Cardiac muscle cell (in vitro differentiated cells and primary cell): ENCODE measurements around the gene FAM117B. TPM values are rescaled to one million over a fixed set of nuclear protein-coding genes. Genes with fewer than 3 reads are reported as not detected.

Experiments used
- DNase-seq, 2 donors: peaks; one replicate each; pipeline versions ENCODE4 v3.0.0 to v3.0.0-alpha.2; 2010 to 2017; ENCODE audit warnings: low read depth in 1 of 2, low spot score in 1 of 2
- H3K27ac ChIP-seq: fragments of 200-600 bp; sonication (generic); 2 replicates; pipeline ENCODE4 v1.5.1; 2016
- H3K27me3 ChIP-seq: fragments of 200-600 bp; sonication (generic); 2 replicates; pipeline ENCODE4 v1.6.0; 2016; ENCODE audit warnings: control low read depth
- H3K36me3 ChIP-seq: fragments of 200-600 bp; sonication (generic); 2 replicates; pipeline ENCODE4 v1.5.1; 2016; ENCODE audit warnings: control low read depth
- H3K4me1 ChIP-seq: fragments of 200-600 bp; sonication (generic); 2 replicates; pipeline ENCODE4 v1.8.1; 2017; ENCODE audit warnings: low read depth, mild to moderate bottlenecking, mixed run types
- H3K4me3 ChIP-seq: fragments of 200-600 bp; sonication (generic); 2 replicates; pipeline ENCODE4 v1.5.1; 2016; ENCODE audit warnings: mild to moderate bottlenecking
- H3K9me3 ChIP-seq: fragments of 200-600 bp; sonication (generic); 2 replicates; pipeline ENCODE4 v1.5.1; 2017; ENCODE audit warnings: low read depth, mild to moderate bottlenecking, control low read depth
- polyA plus RNA-seq: library from polyadenylated mRNA; unstranded; fragments of >200 nt; fragmentation: Nextera tagmentation; extraction: Ambion mirVana; gene quantifications from 2 replicates; pipeline ENCODE4 v1.2.1, GENCODE V29; 2016
- total RNA-seq: library from RNA; depleted of rRNA; stranded (reverse); fragments of >200 nt; gene quantifications from 2 replicates; pipeline ENCODE4 v1.2.3, GENCODE V29; 2016
- TF ChIP-seq, protein P1 (sequence below): IDR thresholded peaks from 2 replicates; pipeline ENCODE4 v1.5.1; 2012; ENCODE audit warnings: low read depth, mild to moderate bottlenecking, low read length

The FAM117B gene
- total RNA-seq, result 8.5 and 8.8 TPM in 2 replicates
- 11.4 and 11.5 TPM in 2 replicates for polyA plus RNA-seq

- Histone ChIP-seq H3K36me3 (no peaks in the 10 kb centered on the region), H3K4me1 (peaks cover 3% of the 10 kb centered on the region), H3K27ac (peak within 1 kb of the TSS; percentile 86), H3K27me3 (no peaks in the 10 kb centered on the region), H3K4me3 (peak within 1 kb of the TSS; percentile 100), H3K9me3 (no peaks in the 10 kb centered on the region)
- DNase-seq, result peak; percentile 98 to 100
- TF ChIP-seq, protein P1, sequence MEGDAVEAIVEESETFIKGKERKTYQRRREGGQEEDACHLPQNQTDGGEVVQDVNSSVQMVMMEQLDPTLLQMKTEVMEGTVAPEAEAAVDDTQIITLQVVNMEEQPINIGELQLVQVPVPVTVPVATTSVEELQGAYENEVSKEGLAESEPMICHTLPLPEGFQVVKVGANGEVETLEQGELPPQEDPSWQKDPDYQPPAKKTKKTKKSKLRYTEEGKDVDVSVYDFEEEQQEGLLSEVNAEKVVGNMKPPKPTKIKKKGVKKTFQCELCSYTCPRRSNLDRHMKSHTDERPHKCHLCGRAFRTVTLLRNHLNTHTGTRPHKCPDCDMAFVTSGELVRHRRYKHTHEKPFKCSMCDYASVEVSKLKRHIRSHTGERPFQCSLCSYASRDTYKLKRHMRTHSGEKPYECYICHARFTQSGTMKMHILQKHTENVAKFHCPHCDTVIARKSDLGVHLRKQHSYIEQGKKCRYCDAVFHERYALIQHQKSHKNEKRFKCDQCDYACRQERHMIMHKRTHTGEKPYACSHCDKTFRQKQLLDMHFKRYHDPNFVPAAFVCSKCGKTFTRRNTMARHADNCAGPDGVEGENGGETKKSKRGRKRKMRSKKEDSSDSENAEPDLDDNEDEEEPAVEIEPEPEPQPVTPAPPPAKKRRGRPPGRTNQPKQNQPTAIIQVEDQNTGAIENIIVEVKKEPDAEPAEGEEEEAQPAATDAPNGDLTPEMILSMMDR, result peak; percentile 6
These were observed at the start of gene FAM117B for GRCh38 chr2:202634556-202635427. Gene FAM117B, plus strand, starts transcription at chr2:202634969. Its CDS starts 219 bp downstream, at chr2:202635188.

DNA sequence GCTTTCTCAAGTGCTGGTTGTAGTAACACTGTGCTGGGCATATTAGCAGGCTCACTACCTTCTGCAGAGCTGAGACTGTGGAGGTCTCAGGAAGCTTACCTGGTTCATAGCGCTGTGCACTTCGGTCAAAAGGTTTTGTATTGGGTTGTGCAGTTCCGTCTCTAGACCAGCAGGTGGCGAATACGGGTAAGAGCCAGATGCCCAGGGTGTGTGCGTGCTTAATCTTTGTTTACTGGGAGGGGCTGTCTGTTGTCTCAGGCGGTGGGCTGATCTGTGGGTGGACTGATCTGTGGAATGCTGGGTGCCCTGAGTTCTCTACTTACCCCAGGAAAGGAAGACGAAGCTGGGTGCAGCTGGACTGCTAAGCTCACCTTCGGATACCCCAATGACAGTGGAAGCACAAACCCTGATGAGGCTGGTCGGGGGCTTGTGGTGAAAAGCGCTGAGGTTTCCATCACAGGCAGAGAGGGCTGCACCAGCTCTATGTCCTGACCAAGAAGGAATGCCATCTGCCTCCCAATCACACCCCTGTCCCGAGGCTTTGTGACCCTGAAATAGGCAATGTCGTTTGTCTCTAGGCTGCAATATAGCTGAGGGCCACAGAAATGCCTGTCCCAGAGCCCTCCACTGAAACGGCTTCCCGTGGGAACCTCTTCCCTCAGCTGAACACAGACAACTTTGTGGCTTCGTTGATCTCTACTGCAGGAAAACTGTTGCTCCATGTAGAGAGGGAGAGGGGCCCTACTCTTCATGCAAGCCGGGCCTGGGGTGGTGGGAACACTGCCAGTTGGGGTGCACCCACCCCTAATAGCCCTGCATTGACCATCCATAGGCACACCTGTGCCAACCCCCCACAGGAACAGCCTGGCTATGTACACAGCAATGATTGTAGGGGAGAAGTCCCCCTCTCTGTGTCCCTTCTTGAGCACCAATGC, 45.9 kb upstream of the FAM117B start:
- TF ChIP-seq, protein P1, result peak; percentile 95
- peaks cover 6% of the 10 kb centered on the region for H3K4me1 ChIP-seq
- DNase-seq, result peak; percentile 79 to 86
- H3K36me3 ChIP-seq, result no peaks in the 10 kb centered on the region
- H3K4me3 ChIP-seq, result no peak overlapping the region
- H3K9me3 ChIP-seq, result no peaks in the 10 kb centered on the region
- H3K27me3 ChIP-seq, result no peaks in the 10 kb centered on the region
- H3K27ac ChIP-seq, result no peak overlapping the region

- no peak overlapping the region for H3K4me3 ChIP-seq
- DNase-seq, result no peak
- no peaks in the 10 kb centered on the region for H3K27me3 ChIP-seq
- H3K27ac ChIP-seq, result no peak overlapping the region
- H3K4me1 ChIP-seq, result peaks cover 6% of the 10 kb centered on the region
- no peaks in the 10 kb centered on the region for H3K36me3 ChIP-seq
- TF ChIP-seq, protein P1, result no peak
- no peaks in the 10 kb centered on the region for H3K9me3 ChIP-seq
These were observed 45.2 kb upstream of the FAM117B start for GRCh38 chr2:202589582-202589949.

GRCh38 chr2:202592566-202592965, 42.2 kb upstream of the FAM117B start:
- Histone ChIP-seq H3K36me3 (no peaks in the 10 kb centered on the region), H3K27ac (no peak overlapping the region), H3K9me3 (no peaks in the 10 kb centered on the region), H3K4me1 (peaks cover 6% of the 10 kb centered on the region), H3K27me3 (no peaks in the 10 kb centered on the region), H3K4me3 (no peak overlapping the region)
- TF ChIP-seq, protein P1, result no peak
- no peak for DNase-seq

DNA sequence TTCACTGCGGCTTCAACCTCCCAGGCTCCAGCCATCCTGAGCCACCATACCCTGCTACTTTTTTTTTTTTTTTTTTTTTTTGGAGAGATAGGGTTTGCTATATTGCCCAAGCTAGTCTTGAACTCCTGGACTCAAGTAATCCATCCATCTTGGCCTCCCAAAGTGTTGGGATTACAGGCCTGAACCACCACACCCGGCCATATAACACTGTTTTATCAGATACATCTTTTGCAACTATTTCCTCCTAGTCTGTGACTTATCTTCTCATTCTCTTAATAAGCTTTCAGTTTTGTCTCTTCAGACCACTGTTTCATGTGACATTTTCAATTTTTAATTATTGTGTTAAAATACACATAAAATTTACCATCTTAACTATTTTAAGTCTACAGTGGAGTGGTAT, 35.7 kb upstream of the FAM117B start:
- Histone ChIP-seq H3K4me1 (no peaks in the 10 kb centered on the region), H3K4me3 (no peak overlapping the region), H3K36me3 (no peaks in the 10 kb centered on the region), H3K9me3 (no peaks in the 10 kb centered on the region), H3K27ac (no peak overlapping the region), H3K27me3 (no peaks in the 10 kb centered on the region)
- TF ChIP-seq, protein P1, result no peak
- DNase-seq, result no peak
